A673 (cell line): Measurements from ENCODE around the gene RNFT2.

Experiments used
- CTCF ChIP-seq: fragments of 300-800, 200-600 bp; sonication (generic); conservative IDR thresholded peaks from 2 replicates; pipeline ENCODE4 v1.5.1; 2017; ENCODE audit warnings: low read depth, mild to moderate bottlenecking, antibody characterized with exemption, low read length, moderate library complexity, mixed read lengths
- EZH2 ChIP-seq: fragments of 200-600 bp; sonication (generic); IDR thresholded peaks from 2 replicates; pipeline ENCODE4 v1.6.1; 2017; ENCODE audit warnings: borderline replicate concordance, low read depth, mild to moderate bottlenecking, mixed read lengths, antibody characterized with exemption, low read length; ENCODE audit not compliant: poor library complexity, severe bottlenecking

- TF ChIP-seq CTCF, result no peak
- TF ChIP-seq EZH2, result no peak
Observed at GRCh38 chr12:116774020-116774419, 35.9 kb downstream of the RNFT2 start.
